Fibroblast of lung (primary cell): ENCODE measurements around the gene STRBP. TPM values are rescaled to one million over a fixed set of nuclear protein-coding genes. Genes with fewer than 3 reads are reported as not detected.
"Not testable (repeated sequence)": the region's sequence is repeated elsewhere in the genome, so short reads cannot be mapped to it uniquely, and the experiment has no call there.

Experiments used
- DNase-seq, 2 donors: peaks; one replicate each; pipeline versions ENCODE4 v3.0.0 to v3.0.0-alpha.2; 2010; ENCODE audit warnings: low read depth in 2 of 2
- H2AFZ ChIP-seq: 2 replicates; pipeline ENCODE4 v1.5.1; 2012; ENCODE audit warnings: low read length, control low read depth, inconsistent platforms
- H3K27ac ChIP-seq: 2 replicates; pipeline ENCODE4 v1.5.1; 2011; ENCODE audit warnings: low read length, control low read depth; ENCODE audit not compliant: insufficient read depth
- H3K27me3 ChIP-seq: 2 replicates; pipeline ENCODE4 v1.5.1; 2011; ENCODE audit warnings: mild to moderate bottlenecking, low read length; ENCODE audit not compliant: control insufficient read depth, insufficient read depth
- H3K36me3 ChIP-seq: 2 replicates; pipeline ENCODE4 v1.5.1; 2011; ENCODE audit warnings: low read length; ENCODE audit not compliant: control insufficient read depth, insufficient read depth
- H3K4me1 ChIP-seq: 2 replicates; pipeline ENCODE4 v1.5.1; 2011; ENCODE audit warnings: low read length; ENCODE audit not compliant: control insufficient read depth, insufficient read depth; ENCODE audit errors: extremely low read depth
- H3K4me2 ChIP-seq: 2 replicates; pipeline ENCODE4 v1.5.1; 2011; ENCODE audit warnings: low read length, control low read depth; ENCODE audit not compliant: insufficient read depth; ENCODE audit errors: extremely low read depth
- H3K4me3 ChIP-seq, 4 experiments: fragments of 200-600 bp in 1 of 4; sonication (generic) in 1 of 4; replicated peaks in 1 of 4; 2 replicates each; pipeline ENCODE4 v1.5.1; 2011 to 2016; ENCODE audit warnings: low read length in 4 of 4, low read depth in 3 of 4, mild to moderate bottlenecking in 3 of 4, control low read depth in 2 of 4, inconsistent platforms in 1 of 4, mixed read lengths in 1 of 4; ENCODE audit not compliant: insufficient read depth in 1 of 4; ENCODE audit errors: control extremely low read depth in 1 of 4
- H3K79me2 ChIP-seq: 2 replicates; pipeline ENCODE4 v1.5.1; 2012; ENCODE audit warnings: mild to moderate bottlenecking, low read length, inconsistent platforms; ENCODE audit not compliant: control insufficient read depth, insufficient read depth
- H3K9ac ChIP-seq: 2 replicates; pipeline ENCODE4 v1.5.1; 2011; ENCODE audit warnings: mild to moderate bottlenecking, low read length, control low read depth; ENCODE audit not compliant: insufficient read depth
- H3K9me3 ChIP-seq: 2 replicates; pipeline ENCODE4 v1.5.1; 2012; ENCODE audit warnings: low read depth, low read length; ENCODE audit not compliant: control insufficient read depth, insufficient read depth
- H4K20me1 ChIP-seq: 2 replicates; pipeline ENCODE4 v1.5.1; 2011; ENCODE audit warnings: low read length; ENCODE audit not compliant: control insufficient read depth, insufficient read depth; ENCODE audit errors: extremely low read depth
- CTCF ChIP-seq, 2 donors: IDR thresholded peaks in 1 of 2; conservative IDR thresholded peaks in 1 of 2; 1 replicate in 1 of 2; 2 replicates in 1 of 2; pipeline ENCODE4 v1.5.1; 2011 to 2012; ENCODE audit warnings: low read length in 2 of 2, control low read depth in 1 of 2, inconsistent platforms in 1 of 2, low read depth in 1 of 2, mild to moderate bottlenecking in 1 of 2
- EZH2 ChIP-seq: IDR thresholded peaks from 2 replicates; pipeline ENCODE4 v1.5.1; 2012; ENCODE audit warnings: low read length, control low read depth, mild to moderate bottlenecking; ENCODE audit errors: missing control alignments
- polyA plus RNA-seq, 2 donors: library from polyadenylated mRNA; depleted of rRNA in 1 of 2; stranded (reverse) in 1 of 2; unstranded in 1 of 2; fragments of >200 nt; gene quantifications; 2 replicates each; pipeline ENCODE4 v1.2.1, GENCODE V29; 2011 to 2012; ENCODE audit warnings: missing spikeins in 1 of 2
- total RNA-seq: library from RNA; depleted of rRNA; stranded (reverse); fragments of >200 nt; gene quantifications from 2 replicates; pipeline ENCODE4 v1.2.1, GENCODE V29; 2014

STRBP gene
- total and polyA plus RNA-seq, 2 donors (not counting 1 experiment from before 2014, with no cell fraction given) = 3.3 to 5.9 TPM

- DNase-seq = no peak
- H3K9ac ChIP-seq = no peak overlapping the region
- no peak overlapping the region for H2AFZ ChIP-seq
- H3K4me3 ChIP-seq = no peak overlapping the region
- no peak overlapping the region for H3K4me2 ChIP-seq
- H3K9me3 ChIP-seq = no peaks in the 10 kb centered on the region
- TF ChIP-seq EZH2 (no peak), CTCF (conservative IDR thresholded peaks at IDR 0.05 in 1 of 2, IDR thresholded peaks at IDR 0.05 in 1 of 2; ENCODE audit: low read depth in 1 of 2, low read length in 2 of 2) (no peak)
- H3K36me3 ChIP-seq = no peaks in the 10 kb centered on the region
- H4K20me1 ChIP-seq = no peaks in the 10 kb centered on the region
- H3K27ac ChIP-seq = no peak overlapping the region
- H3K79me2 ChIP-seq = no peaks in the 10 kb centered on the region
- H3K27me3 ChIP-seq = no peaks in the 10 kb centered on the region
- H3K4me1 ChIP-seq = no peaks in the 10 kb centered on the region
Observed at GRCh38 chr9:123283048-123283408, 14.6 kb upstream of the STRBP start.

DNA sequence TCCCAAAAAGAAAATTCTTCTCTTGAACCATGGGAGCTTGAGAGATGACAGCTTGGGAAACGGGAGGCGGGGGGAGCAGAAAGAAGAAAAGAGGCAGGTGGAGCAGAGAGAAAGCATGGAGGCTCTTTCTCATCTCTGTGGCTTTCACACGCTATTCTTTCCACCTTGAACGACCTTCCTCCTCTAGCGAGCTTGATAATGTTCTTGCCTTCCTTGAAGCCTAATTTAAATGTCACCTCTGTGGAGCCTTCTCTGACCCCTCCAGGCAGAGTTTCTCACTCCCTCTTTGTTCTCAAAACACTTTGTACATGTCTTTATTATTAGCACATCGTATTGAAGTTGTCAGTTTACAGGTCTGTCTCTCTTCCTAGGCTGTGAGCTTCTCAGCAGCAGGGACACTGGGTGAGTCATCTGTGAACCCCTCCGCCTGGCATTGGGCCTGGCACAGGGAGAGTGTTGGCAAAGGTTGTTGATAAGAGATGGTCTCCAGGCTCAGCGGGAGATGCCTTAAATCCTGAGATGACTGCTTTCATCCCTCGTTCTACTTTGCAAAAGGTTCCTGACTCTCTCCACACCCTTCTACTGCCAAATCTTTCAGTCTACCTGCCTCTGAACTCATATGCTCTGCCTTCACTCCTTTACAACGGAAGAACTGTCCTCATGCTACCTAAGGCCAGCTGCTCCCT is 14.1 kb upstream of the STRBP start:
- TF ChIP-seq EZH2 (no peak), CTCF (conservative IDR thresholded peaks at IDR 0.05 in 1 of 2, IDR thresholded peaks at IDR 0.05 in 1 of 2; ENCODE audit: low read depth in 1 of 2, low read length in 2 of 2) (no peak)
- Histone ChIP-seq H3K36me3 (no peaks in the 10 kb centered on the region), H2AFZ (no peak overlapping the region), H4K20me1 (no peaks in the 10 kb centered on the region), H3K27ac (no peak overlapping the region), H3K9ac (no peak overlapping the region), H3K27me3 (no peaks in the 10 kb centered on the region), H3K4me1 (no peaks in the 10 kb centered on the region), H3K79me2 (no peaks in the 10 kb centered on the region), H3K4me2 (no peak overlapping the region), H3K9me3 (no peaks in the 10 kb centered on the region), H3K4me3 (no peak overlapping the region)
- peak in 1 of 2 donors; percentile 18 for DNase-seq

DNA sequence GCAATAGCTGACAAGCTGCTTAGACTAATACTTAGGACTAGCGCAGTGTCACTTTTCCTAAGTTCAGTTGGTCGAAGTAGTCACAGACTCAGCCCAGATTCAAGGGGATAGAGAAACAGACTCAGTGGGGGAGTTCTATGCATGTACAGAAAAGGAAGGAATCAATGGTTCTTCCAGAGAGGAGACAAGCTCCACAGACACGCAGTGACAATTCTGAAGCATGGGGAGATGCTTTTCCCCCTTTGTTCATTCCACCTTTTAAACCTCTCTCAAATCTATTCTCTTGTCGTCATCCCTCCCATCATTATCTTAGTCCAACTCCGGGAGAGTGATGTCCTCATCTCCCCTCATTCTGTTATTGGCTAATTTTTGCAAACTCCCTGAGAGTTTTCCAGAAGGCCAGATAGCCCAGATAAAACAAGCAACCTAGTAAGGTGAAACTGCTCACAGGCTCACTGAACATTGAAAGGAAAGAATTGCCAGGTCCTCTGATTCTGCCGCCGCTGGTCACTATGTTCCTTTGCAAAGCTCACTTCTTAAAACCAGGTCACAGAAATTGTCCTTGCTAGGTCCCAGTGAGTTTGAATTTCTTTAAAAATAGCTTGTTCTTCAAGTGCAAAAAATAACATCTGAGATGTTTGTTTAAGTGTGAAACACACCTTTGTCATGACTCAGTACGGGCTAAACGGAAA is 13.4 kb upstream of the STRBP start:
- no peak overlapping the region for H3K4me2 ChIP-seq
- no peak overlapping the region for H3K4me3 ChIP-seq
- H3K4me1 ChIP-seq = no peaks in the 10 kb centered on the region
- H3K27me3 ChIP-seq = no peaks in the 10 kb centered on the region
- no peaks in the 10 kb centered on the region for H3K9me3 ChIP-seq
- H4K20me1 ChIP-seq = no peaks in the 10 kb centered on the region
- DNase-seq = no peak
- H3K9ac ChIP-seq = no peak overlapping the region
- H3K36me3 ChIP-seq = no peaks in the 10 kb centered on the region
- no peak for TF ChIP-seq CTCF (conservative IDR thresholded peaks at IDR 0.05 in 1 of 2, IDR thresholded peaks at IDR 0.05 in 1 of 2; ENCODE audit: low read depth in 1 of 2, low read length in 2 of 2)
- TF ChIP-seq EZH2 = no peak
- H3K79me2 ChIP-seq = no peaks in the 10 kb centered on the region
- no peak overlapping the region for H3K27ac ChIP-seq
- H2AFZ ChIP-seq = no peak overlapping the region

DNA sequence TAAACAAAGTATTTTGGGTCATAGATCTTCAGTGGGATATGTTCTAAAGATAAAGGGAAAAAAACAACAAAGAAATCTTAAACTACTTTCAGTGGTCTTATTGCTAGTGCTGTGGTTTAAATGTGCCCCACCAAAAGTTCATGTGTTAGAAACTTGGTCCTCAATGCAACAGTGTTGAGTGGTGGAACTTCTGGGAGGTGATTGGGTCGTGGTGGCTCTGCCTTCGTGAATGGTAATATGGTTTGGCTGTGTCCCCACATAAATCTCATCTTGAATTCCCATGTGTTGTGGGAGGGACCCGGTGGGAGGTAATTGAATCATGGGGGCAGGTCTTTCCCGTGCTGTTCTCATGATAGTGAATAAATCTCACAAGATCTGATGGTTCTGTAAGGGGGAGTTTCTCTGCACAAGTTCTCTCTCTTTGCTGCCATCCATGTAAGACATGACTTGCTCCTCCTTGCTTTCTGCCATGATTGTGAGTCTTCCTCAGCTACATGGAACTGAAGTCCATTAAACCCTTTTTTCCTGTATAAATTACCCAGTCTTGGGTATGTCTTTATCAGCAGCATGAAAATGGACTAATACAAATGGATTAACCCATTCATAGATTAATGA is 10.6 kb upstream of the STRBP start:
- H3K4me1 ChIP-seq, DNase-seq, H3K27ac ChIP-seq, H3K27me3 ChIP-seq, H3K9ac ChIP-seq, H3K9me3 ChIP-seq, H3K4me3 ChIP-seq, H3K4me2 ChIP-seq, H3K36me3 ChIP-seq, H3K79me2 ChIP-seq, H4K20me1 ChIP-seq, H2AFZ ChIP-seq: not testable (repeated sequence)
